Measurements from ENCODE around the gene SLC10A6. TPM values are rescaled to one million over a fixed set of nuclear protein-coding genes. Genes with fewer than 3 reads are reported as not detected.
A peak's percentile ranks its signal among the peaks of the same experiment; 100 is the strongest.

The SLC10A6 gene
- total RNA-seq, 1 donor from 2014 or later: not detected

- peaks cover 2% of the 10 kb centered on the region for H3K27me3 Mint-ChIP-seq (ENCODE audit: insufficient read depth, low read depth)
Observed at GRCh38 chr4:86870442-86871069, 21.4 kb upstream of the SLC10A6 start.

GRCh38 chr4:86857341-86858052, 8.3 kb upstream of the SLC10A6 start:
- H2AFZ ChIP-seq (replicated peaks): peak overlapping the region; percentile 54
- H3K4me3 ChIP-seq: peak overlapping the region; percentile 9
- peaks cover 15% of the 10 kb centered on the region for H3K4me1 ChIP-seq
- H3K27me3 Mint-ChIP-seq (ENCODE audit: insufficient read depth, low read depth): peaks cover 9% of the 10 kb centered on the region
- H3K36me3 Mint-ChIP-seq: no peaks in the 10 kb centered on the region
- H3K4me3 Mint-ChIP-seq: no peak overlapping the region
- no peak for DNase-seq (ENCODE audit: low spot score)
- H3F3A ChIP-seq (ENCODE audit: low read depth): peaks cover 4% of the 10 kb centered on the region
- peak overlapping the region; percentile 65 for H3K4me2 ChIP-seq
- no peaks in the 10 kb centered on the region for H3K9me3 Mint-ChIP-seq
- no peaks in the 10 kb centered on the region for H3K27me3 ChIP-seq
- no peak overlapping the region for H3K27ac ChIP-seq
- H3K4me1 Mint-ChIP-seq: no peaks in the 10 kb centered on the region
- H3K79me2 ChIP-seq (ENCODE audit: low read depth): no peaks in the 10 kb centered on the region
- TF ChIP-seq EZH2phosphoT487 (IDR thresholded peaks at IDR 0.05): no peak
- TF ChIP-seq CTCF (IDR thresholded peaks at IDR 0.05): no peak
- TF ChIP-seq EZH2 (IDR thresholded peaks at IDR 0.05): no peak
- no peaks in the 10 kb centered on the region for H4K20me1 ChIP-seq (ENCODE audit: low read depth)
- H3K9ac ChIP-seq: no peak overlapping the region
- H3K27ac Mint-ChIP-seq: no peak overlapping the region
- no peaks in the 10 kb centered on the region for H3K9me3 ChIP-seq (ENCODE audit: low read depth)
- no peaks in the 10 kb centered on the region for H3K36me3 ChIP-seq

More at GRCh38 chr4:86870442-86871069, 21.4 kb upstream of the SLC10A6 start:
- H3F3A ChIP-seq (ENCODE audit: low read depth): no peaks in the 10 kb centered on the region
- no peaks in the 10 kb centered on the region for H3K79me2 ChIP-seq (ENCODE audit: low read depth)
- no peak overlapping the region for H3K4me3 ChIP-seq
- no peaks in the 10 kb centered on the region for H3K9me3 ChIP-seq (ENCODE audit: low read depth)
- Mint-ChIP-seq H3K9me3 (peaks cover 3% of the 10 kb centered on the region), H3K4me3 (no peak overlapping the region), H3K4me1 (no peaks in the 10 kb centered on the region), H3K27ac (no peak overlapping the region), H3K36me3 (no peaks in the 10 kb centered on the region)
- no peaks in the 10 kb centered on the region for H3K4me1 ChIP-seq
- TF ChIP-seq EZH2 (IDR thresholded peaks at IDR 0.05) (no peak), EZH2phosphoT487 (IDR thresholded peaks at IDR 0.05) (no peak), CTCF (IDR thresholded peaks at IDR 0.05) (no peak)
- no peaks in the 10 kb centered on the region for H3K27me3 ChIP-seq
- H2AFZ ChIP-seq (replicated peaks): no peak overlapping the region
- no peaks in the 10 kb centered on the region for H4K20me1 ChIP-seq (ENCODE audit: low read depth)
- H3K4me2 ChIP-seq: no peak overlapping the region
- H3K9ac ChIP-seq: no peak overlapping the region
- no peak for DNase-seq (ENCODE audit: low spot score)
- no peaks in the 10 kb centered on the region for H3K36me3 ChIP-seq
- no peak overlapping the region for H3K27ac ChIP-seq

GRCh38 chr4:86856896-86857295, 7.7 kb upstream of the SLC10A6 start:
- Histone ChIP-seq H2AFZ (replicated peaks) (no peak overlapping the region), H3K4me2 (peak overlapping the region; percentile 65), H3K4me3 (no peak overlapping the region), H3F3A (ENCODE audit: low read depth) (peaks cover 4% of the 10 kb centered on the region), H3K27ac (no peak overlapping the region), H3K79me2 (ENCODE audit: low read depth) (no peaks in the 10 kb centered on the region), H3K4me1 (peaks cover 15% of the 10 kb centered on the region), H3K27me3 (no peaks in the 10 kb centered on the region), H4K20me1 (ENCODE audit: low read depth) (no peaks in the 10 kb centered on the region), H3K9ac (no peak overlapping the region), H3K36me3 (no peaks in the 10 kb centered on the region), H3K9me3 (ENCODE audit: low read depth) (no peaks in the 10 kb centered on the region)
- H3K27ac Mint-ChIP-seq: no peak overlapping the region
- TF ChIP-seq CTCF (IDR thresholded peaks at IDR 0.05) (no peak), EZH2 (IDR thresholded peaks at IDR 0.05) (no peak), EZH2phosphoT487 (IDR thresholded peaks at IDR 0.05) (no peak)
- no peaks in the 10 kb centered on the region for H3K9me3 Mint-ChIP-seq
- no peak for DNase-seq (ENCODE audit: low spot score)
- H3K4me3 Mint-ChIP-seq: no peak overlapping the region
- peaks cover 9% of the 10 kb centered on the region for H3K27me3 Mint-ChIP-seq (ENCODE audit: insufficient read depth, low read depth)
- no peaks in the 10 kb centered on the region for H3K4me1 Mint-ChIP-seq
- H3K36me3 Mint-ChIP-seq: no peaks in the 10 kb centered on the region

All from neural progenitor cell (in vitro differentiated cells).